OCI-LY1 (cell line): ENCODE results near the gene ZNF775.

Source experiments
- CTCF ChIP-seq: fragments of 200-600 bp; sonication (generic), shearing (Covaris generic); IDR thresholded peaks from 2 replicates; pipeline ENCODE4 v1.5.1; 2017; ENCODE audit warnings: mild to moderate bottlenecking, antibody characterized with exemption, low read length, moderate library complexity, mixed read lengths
- EZH2 ChIP-seq: fragments of 200-600 bp; sonication (generic), shearing (Covaris generic); IDR thresholded peaks from 2 replicates; pipeline ENCODE4 v1.8.0; 2017; ENCODE audit warnings: borderline replicate concordance, mixed run types, mild to moderate bottlenecking, antibody characterized with exemption, low read length, moderate library complexity, mixed read lengths

- TF ChIP-seq CTCF (no peak), EZH2 (no peak)
Observed at GRCh38 chr7:150359622-150360362, 19.3 kb upstream of the ZNF775 start.
